Activated naive CD8-positive, alpha-beta T cell treated with anti-CD3 and anti-CD28 coated beads, Interleukin-2, amount 50 U/mL, for 16 hours (primary cell): Measurements from ENCODE around the gene DLGAP5.
A peak's percentile ranks its signal among the peaks of the same experiment; 100 is the strongest.

Experiments
- DNase-seq: peaks from one replicate; pipeline ENCODE4 v3.0.0-alpha.2; 2020; ENCODE audit warnings: low read depth, low spot score

The DLGAP5 gene, protein sequence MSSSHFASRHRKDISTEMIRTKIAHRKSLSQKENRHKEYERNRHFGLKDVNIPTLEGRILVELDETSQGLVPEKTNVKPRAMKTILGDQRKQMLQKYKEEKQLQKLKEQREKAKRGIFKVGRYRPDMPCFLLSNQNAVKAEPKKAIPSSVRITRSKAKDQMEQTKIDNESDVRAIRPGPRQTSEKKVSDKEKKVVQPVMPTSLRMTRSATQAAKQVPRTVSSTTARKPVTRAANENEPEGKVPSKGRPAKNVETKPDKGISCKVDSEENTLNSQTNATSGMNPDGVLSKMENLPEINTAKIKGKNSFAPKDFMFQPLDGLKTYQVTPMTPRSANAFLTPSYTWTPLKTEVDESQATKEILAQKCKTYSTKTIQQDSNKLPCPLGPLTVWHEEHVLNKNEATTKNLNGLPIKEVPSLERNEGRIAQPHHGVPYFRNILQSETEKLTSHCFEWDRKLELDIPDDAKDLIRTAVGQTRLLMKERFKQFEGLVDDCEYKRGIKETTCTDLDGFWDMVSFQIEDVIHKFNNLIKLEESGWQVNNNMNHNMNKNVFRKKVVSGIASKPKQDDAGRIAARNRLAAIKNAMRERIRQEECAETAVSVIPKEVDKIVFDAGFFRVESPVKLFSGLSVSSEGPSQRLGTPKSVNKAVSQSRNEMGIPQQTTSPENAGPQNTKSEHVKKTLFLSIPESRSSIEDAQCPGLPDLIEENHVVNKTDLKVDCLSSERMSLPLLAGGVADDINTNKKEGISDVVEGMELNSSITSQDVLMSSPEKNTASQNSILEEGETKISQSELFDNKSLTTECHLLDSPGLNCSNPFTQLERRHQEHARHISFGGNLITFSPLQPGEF

GRCh38 chr14:55191203-55192053 lies at the start of gene DLGAP5:
Gene DLGAP5 (minus strand): TSS chr14:55191585. CDS start chr14:55189179, 2,406 bp downstream.
- DNase-seq = peak; percentile 77

DNA sequence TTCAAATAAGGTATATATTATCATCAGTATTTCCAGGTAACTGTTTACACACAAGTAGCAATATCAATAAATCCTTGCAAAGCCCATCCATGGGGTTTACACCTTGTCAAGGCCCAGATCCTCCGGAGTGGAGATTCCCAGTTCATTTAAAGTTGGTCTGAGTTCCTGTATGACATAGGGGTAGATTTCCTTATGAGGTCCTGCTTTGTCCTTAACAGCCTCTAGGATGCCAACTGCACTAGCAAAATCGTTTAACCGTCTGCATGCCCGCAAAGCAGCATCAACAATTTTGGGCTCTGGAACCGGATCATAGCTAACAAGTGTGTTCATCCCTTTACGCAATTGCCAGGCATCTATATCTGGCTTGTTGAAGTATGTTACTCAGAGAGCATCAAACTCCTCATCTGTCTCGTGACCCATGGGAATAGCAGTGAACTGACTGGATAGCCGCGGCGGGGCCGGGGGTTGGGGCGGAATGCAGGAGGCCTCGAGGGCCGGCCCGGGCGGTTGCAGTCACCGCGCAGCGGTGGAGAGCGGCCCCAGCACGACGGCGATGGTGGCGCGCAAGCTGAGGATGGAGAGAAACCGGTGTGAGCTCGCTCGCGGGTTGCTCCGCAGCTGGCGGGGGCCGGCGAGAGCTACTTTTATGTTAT lies 49.3 kb upstream of the DLGAP5 start:
- DNase-seq = no peak

DNA sequence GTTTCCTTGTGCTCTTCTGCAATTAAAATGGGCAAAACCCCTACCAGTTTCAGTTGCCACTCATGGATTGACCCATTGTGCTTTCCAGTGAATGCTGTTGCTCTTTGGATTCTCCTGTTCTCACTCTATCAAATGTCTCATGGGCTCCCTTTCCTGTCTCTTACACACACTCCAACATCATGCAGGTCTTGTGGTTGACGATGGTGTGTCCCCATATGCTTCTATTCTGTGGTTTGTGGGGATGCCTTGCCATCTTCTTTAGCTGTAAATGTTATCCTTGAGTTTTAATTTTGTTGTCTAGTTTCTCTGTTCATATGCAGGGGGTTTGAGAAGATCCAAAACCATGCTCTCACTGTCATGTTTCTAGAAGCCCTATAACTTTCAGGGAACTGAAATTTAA lies 47.9 kb upstream of the DLGAP5 start:
- no peak for DNase-seq

GRCh38 chr14:55238019-55238680 lies 46.8 kb upstream of the DLGAP5 start:
- DNase-seq = no peak

- no peak for DNase-seq
Observed at GRCh38 chr14:55233591-55233990, 42.2 kb upstream of the DLGAP5 start.

DNA sequence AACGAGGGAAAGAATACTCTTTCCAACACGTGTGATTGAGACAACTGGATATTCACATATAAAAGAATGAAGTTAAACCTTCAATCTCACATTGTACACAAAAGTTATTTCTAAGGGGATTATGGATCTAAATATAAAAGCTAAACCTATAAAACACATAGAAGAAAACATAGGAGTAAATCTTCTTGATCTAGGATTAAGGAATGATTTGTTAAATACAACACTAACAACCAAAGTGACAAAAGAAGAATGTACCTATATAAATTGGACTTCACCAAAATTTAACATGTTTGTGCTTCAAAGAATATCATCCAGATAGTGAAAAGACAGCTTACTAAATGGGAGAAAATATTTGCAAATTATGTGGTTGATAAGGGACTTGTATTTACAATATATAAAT lies 36.9 kb upstream of the DLGAP5 start:
- DNase-seq = no peak

GRCh38 chr14:55223364-55223763 lies 32.0 kb upstream of the DLGAP5 start:
- no peak for DNase-seq

DNA sequence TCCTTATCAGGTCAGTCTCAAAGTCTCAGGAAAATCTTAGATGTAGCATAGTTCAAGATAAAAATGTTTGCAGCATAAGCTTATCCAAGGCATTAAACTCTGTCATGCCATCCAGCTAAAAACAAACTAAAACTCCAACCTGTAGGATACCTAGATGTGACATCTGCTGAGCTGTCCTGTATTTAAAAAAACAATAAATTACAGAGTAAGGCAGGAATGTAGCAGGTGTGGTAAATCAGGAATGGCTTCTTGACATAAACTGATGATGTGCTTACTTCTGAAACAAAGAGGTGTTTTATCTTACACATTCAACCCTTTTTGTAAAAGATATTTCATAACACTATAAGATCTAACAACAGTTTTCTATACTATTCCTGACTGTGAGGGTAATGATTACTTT lies 30.6 kb upstream of the DLGAP5 start:
- no peak for DNase-seq

GRCh38 chr14:55221186-55221585 lies 29.8 kb upstream of the DLGAP5 start:
- no peak for DNase-seq

- DNase-seq = no peak
Observed at GRCh38 chr14:55220230-55220629, 28.8 kb upstream of the DLGAP5 start.

DNA sequence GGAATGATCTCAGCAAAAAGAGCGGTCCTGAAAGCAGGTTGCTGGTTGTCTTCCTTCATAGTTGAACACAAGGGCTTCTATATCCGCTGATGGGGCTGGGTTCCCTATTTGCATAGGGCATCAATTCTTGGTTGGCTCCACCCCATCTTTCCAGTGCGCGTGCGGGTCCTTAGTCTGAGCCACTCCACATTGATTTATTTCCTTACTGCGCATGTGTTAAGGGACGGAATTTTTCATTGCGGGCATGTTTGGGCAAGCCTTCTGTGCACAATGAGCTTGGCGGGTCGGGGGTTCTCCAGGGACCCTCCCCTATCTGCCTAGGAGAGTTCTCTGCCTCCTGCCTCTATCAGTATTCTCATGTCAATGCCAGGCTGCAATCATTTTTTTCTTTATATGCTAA lies 21.2 kb upstream of the DLGAP5 start:
- no peak for DNase-seq

GRCh38 chr14:55207832-55208231 lies 16.4 kb upstream of the DLGAP5 start:
- no peak for DNase-seq

DNA sequence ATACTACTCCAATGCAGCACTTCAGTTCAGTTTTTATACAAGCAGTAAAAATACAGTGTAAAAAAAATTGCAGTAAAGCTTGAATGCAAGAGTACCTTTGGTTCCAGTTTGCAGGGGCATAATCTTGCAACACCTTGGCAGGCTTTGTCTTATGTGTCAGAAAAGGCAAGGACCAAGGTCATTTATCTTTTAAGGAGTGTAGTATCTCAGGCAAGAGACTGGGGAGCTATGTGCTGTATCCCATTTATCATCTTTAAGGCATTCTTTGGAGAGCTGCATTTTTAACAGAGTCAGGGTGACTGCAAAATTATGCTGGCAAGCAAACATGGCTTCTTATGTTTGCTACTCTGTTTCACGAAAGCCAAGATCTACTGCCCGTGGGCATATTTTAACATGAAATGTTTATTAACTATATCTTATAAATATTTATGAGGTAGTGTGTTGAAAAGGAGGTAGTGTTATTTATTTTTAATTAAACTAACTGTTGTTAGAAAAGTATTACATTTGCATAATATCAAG lies 14.8 kb upstream of the DLGAP5 start:
- DNase-seq = no peak

GRCh38 chr14:55201219-55202101 lies 10.1 kb upstream of the DLGAP5 start:
- no peak for DNase-seq

DNA sequence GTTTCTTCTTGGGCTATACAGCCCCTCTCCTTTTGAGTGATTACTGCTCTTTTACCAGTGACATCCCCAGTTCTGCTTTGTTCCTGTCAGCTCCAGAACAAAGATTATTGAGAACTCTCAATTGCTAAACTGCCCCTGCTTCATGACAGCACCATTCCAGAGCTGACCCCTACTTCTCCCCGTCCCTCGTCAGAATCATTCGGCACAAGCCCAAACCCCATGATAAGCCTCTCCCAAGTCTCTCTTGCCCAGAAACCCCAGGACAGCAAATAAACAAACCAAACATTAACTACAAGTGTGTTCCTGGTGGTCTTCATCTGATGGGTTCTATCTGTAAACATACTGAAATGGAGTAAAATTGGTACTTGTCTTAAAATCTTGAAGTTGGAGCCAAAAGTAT lies 9.3 kb upstream of the DLGAP5 start:
- DNase-seq = no peak

- no peak for DNase-seq
Observed at GRCh38 chr14:55198749-55199148, 7.4 kb upstream of the DLGAP5 start.

- no peak for DNase-seq
Observed at GRCh38 chr14:55194656-55195355, 3.4 kb upstream of the DLGAP5 start.

- no peak for DNase-seq
Observed at GRCh38 chr14:55192054-55192621, 753 bp upstream of the DLGAP5 start.

GRCh38 chr14:55190906-55191202 lies 531 bp downstream of the DLGAP5 start:
- no peak for DNase-seq
